Skeletal muscle satellite cell (primary cell): ENCODE measurements around the gene NEU3.
"Not testable (repeated sequence)": the region's sequence is repeated elsewhere in the genome, so short reads cannot be mapped to it uniquely, and the experiment has no call there.

ENCODE experiments used
- H3K27me3 ChIP-seq: 2 replicates; pipeline ENCODE4 v1.7.0; 2013; ENCODE audit warnings: low read length; ENCODE audit not compliant: control insufficient read depth, insufficient read depth
- H3K36me3 ChIP-seq: 2 replicates; pipeline ENCODE4 v1.7.0; 2013; ENCODE audit warnings: mild to moderate bottlenecking, control low read depth, low read length; ENCODE audit not compliant: insufficient read depth
- H3K4me1 ChIP-seq: 2 replicates; pipeline ENCODE4 v1.7.0; 2013; ENCODE audit warnings: low read length; ENCODE audit not compliant: control insufficient read depth, insufficient read depth
- H3K4me2 ChIP-seq: 2 replicates; pipeline ENCODE4 v1.7.0; 2013; ENCODE audit warnings: mild to moderate bottlenecking, low read length
- H3K4me3 ChIP-seq: 2 replicates; pipeline ENCODE4 v1.7.0; 2013; ENCODE audit warnings: low read length
- H3K9ac ChIP-seq: 2 replicates; pipeline ENCODE4 v1.7.0; 2013; ENCODE audit warnings: mild to moderate bottlenecking, low read depth, low read length, moderate library complexity
- H3K9me3 ChIP-seq: replicated peaks from 2 replicates; pipeline ENCODE4 v1.7.0; 2013; ENCODE audit warnings: mild to moderate bottlenecking, control low read depth, low read length

NEU3 gene

DNA sequence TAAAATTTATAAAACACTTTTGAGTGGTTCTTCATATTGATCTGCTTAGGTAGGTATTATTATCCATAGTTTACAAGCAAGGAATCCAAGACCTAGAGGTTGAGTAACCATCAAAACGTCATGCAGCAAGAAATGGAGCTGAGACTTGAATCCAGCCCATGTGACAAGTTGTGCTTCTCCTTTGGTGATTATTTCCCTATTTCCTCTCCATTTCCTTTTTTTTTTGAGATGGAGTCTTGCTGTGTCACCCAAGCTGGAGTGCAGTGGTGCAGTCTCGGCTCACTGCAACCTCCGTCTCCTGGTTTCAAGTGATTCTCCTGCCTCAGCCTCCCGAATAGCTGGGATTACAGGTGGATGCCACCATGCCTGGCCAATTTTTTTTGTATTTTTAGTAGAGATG, 1.4 kb downstream of the NEU3 start:
- not testable (repeated sequence) for H3K4me1 ChIP-seq, H3K27me3 ChIP-seq, H3K4me3 ChIP-seq, H3K4me2 ChIP-seq, H3K36me3 ChIP-seq, H3K9ac ChIP-seq, H3K9me3 ChIP-seq

DNA sequence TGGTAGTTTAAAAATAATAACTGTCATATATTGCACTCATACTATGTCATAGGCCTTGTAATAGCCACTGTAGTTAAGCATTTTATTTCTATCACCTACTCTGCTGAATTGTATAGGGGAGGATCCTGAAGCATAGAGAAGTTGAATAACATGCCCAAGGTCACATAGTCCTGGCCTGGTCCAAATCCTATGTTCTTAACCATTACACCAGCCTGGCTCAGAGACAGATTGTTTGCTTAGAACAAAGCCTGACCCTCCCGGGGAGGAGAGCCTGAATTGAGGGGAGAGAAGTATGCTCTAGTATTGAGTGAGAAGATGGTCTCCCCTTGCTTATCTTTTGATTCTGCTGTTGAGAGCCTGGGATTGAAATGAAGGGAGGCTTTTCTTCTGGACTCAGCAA, 2.2 kb downstream of the NEU3 start:
- no peaks in the 10 kb centered on the region for H3K27me3 ChIP-seq
- no peaks in the 10 kb centered on the region for H3K4me1 ChIP-seq
- H3K36me3 ChIP-seq: no peaks in the 10 kb centered on the region
- no peak overlapping the region for H3K9ac ChIP-seq
- H3K4me3 ChIP-seq: no peak overlapping the region
- H3K9me3 ChIP-seq: no peaks in the 10 kb centered on the region
- no peak overlapping the region for H3K4me2 ChIP-seq

DNA sequence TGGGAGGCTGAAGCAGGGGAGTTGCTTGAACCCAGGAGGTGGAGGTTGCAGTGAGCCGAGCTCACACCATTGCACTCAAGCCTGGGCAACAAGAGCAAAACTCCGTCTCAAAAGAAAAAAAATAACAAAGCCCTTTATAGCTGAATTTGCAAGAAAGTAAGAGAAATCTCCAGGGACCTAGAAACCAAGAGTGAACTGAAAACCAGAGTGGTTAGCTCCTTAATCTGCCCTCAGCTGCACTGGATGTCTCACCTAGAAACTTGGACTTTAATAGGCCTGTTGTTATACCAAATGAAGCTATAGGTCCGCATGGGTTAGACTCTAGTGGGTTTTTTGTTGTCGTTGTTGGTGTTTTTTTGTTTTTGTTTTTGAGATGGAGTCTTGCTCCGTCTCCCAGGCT, 4.1 kb downstream of the NEU3 start:
- no peaks in the 10 kb centered on the region for H3K9me3 ChIP-seq
- no peak overlapping the region for H3K9ac ChIP-seq
- peaks cover 3% of the 10 kb centered on the region for H3K36me3 ChIP-seq
- H3K4me2 ChIP-seq: no peak overlapping the region
- no peaks in the 10 kb centered on the region for H3K27me3 ChIP-seq
- no peak overlapping the region for H3K4me3 ChIP-seq
- H3K4me1 ChIP-seq: no peaks in the 10 kb centered on the region

DNA sequence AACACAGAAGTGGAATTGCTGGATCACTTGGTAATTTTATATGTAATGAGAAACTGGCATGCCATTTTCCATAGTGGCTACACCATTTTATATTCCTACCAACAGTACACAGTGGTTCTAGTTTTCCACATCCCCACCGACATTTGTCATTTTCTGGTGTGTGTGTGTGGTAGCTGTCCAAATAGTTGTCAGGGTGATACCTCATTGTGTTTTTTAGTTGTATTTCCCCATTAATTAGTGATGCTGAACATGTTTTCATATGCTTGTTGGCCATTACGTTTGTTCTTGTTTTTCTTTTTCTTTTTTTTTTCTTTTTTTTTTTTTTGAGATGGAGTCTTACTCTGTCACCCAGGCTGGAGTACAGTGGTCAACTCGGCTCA, 12.2 kb downstream of the NEU3 start:
- H3K9ac ChIP-seq: no peak overlapping the region
- no peak overlapping the region for H3K4me3 ChIP-seq
- H3K27me3 ChIP-seq: no peaks in the 10 kb centered on the region
- H3K9me3 ChIP-seq: no peaks in the 10 kb centered on the region
- peaks cover 10% of the 10 kb centered on the region for H3K36me3 ChIP-seq
- no peaks in the 10 kb centered on the region for H3K4me1 ChIP-seq
- no peak overlapping the region for H3K4me2 ChIP-seq

DNA sequence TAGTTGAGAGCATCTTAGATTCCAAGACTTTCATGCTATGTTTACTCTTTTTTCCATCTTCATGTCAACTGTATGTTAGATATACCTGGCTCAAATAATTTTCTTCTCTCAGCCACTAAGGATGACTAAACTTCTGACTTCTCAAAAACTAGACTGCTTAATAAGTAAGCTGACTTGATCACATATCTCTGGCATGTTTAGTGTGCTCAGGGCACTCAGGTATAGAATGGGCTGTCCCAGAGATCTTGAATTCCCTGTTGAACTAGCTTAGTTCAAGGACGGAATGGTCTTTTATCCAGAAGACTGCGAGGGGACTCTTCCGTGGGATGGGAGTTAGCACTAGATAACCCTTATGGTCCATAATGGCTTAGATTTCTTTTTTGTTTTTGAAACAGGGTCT, 13.0 kb downstream of the NEU3 start:
- Histone ChIP-seq H3K4me1 (no peaks in the 10 kb centered on the region), H3K36me3 (peaks cover 15% of the 10 kb centered on the region), H3K4me3 (no peak overlapping the region), H3K9me3 (no peaks in the 10 kb centered on the region), H3K4me2 (no peak overlapping the region), H3K9ac (no peak overlapping the region), H3K27me3 (no peaks in the 10 kb centered on the region)

DNA sequence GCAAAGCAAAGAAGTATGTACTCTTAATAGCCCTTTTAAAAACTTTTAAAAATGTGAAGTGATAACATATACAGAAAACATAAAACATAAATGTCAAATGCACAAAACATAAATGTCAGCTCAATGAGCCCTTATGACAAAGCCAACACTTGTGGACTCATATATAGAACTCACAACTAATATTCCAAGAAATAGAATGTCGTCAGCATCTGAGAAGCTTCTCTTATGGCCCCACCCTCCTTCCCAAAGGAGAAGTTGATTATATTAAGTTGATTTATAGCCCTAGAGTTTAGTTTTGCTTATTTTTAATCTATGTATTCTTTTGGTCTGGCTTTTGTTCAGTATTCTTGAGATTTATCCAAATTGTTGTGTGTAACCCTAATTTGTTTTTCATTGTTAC, 13.8 kb downstream of the NEU3 start:
- no peak overlapping the region for H3K4me2 ChIP-seq
- H3K4me1 ChIP-seq: no peaks in the 10 kb centered on the region
- no peaks in the 10 kb centered on the region for H3K9me3 ChIP-seq
- H3K9ac ChIP-seq: no peak overlapping the region
- H3K27me3 ChIP-seq: no peaks in the 10 kb centered on the region
- H3K36me3 ChIP-seq: peaks cover 12% of the 10 kb centered on the region
- no peak overlapping the region for H3K4me3 ChIP-seq

DNA sequence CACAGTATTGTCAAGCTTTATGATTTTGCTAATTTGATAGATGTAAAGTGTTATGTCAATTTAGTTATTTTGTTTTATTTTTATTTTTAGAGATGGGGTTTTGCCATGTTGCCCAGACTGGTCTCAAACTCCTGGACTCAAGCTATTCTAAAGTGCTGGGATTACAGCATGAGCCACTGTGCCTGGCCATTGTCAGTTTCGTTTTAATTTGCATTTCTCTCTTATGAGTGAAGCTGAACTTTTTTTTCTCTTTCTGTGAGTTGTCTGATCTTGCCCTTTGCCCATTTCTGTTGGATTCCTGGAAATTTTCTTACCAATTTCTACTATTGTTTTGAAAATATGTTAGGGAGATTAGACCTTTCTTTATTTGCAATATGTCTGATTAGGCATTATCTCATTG, 15.5 kb downstream of the NEU3 start:
- peaks cover 12% of the 10 kb centered on the region for H3K36me3 ChIP-seq
- H3K9ac ChIP-seq: no peak overlapping the region
- no peaks in the 10 kb centered on the region for H3K27me3 ChIP-seq
- no peaks in the 10 kb centered on the region for H3K4me1 ChIP-seq
- H3K9me3 ChIP-seq: no peaks in the 10 kb centered on the region
- no peak overlapping the region for H3K4me3 ChIP-seq
- no peak overlapping the region for H3K4me2 ChIP-seq

DNA sequence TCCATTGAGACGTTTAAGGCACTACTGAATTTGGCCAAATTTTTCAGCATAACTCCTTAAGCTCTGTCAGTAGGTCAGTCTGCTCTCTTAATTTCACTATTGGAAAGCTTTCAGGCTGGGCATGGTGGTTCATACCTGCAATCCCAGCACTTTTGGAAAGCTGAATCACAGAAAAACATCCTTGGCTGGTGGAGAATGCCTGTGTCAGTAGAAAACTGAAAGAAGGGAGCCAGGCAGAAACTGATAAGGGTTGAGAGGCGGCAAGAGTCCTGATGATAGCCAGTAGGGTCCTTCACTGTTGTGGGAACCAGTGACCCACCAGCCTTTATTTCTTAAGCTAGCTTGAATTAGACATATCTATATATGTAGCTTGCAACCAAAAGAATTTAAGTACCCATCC, 22.6 kb downstream of the NEU3 start:
- Histone ChIP-seq H3K4me2 (no peak overlapping the region), H3K4me1 (no peaks in the 10 kb centered on the region), H3K36me3 (peaks cover 2% of the 10 kb centered on the region), H3K27me3 (no peaks in the 10 kb centered on the region), H3K9ac (no peak overlapping the region), H3K4me3 (no peak overlapping the region), H3K9me3 (no peaks in the 10 kb centered on the region)

DNA sequence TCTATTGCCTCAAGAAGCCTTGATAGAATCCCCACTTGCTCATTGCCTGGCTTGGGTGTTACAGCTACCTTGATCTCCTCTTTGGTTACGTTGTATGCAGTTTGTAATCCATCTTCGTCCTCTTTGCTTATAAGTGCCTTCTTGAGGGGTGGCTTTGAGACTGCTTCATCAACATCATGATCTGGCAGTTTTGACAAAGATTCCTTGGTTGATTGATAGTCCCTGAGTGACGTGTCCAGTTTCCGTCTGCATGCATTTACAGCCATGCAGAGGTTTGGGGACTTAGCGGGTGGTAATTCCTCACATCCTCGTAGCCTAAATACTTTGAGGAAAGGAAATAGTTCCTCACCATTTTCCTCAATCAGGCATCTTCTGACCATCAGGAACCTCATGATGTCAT, 23.1 kb downstream of the NEU3 start:
- H3K9ac ChIP-seq: no peak overlapping the region
- no peak overlapping the region for H3K4me2 ChIP-seq
- H3K27me3 ChIP-seq: no peaks in the 10 kb centered on the region
- no peak overlapping the region for H3K4me3 ChIP-seq
- no peaks in the 10 kb centered on the region for H3K4me1 ChIP-seq
- H3K36me3 ChIP-seq: no peaks in the 10 kb centered on the region
- no peaks in the 10 kb centered on the region for H3K9me3 ChIP-seq

DNA sequence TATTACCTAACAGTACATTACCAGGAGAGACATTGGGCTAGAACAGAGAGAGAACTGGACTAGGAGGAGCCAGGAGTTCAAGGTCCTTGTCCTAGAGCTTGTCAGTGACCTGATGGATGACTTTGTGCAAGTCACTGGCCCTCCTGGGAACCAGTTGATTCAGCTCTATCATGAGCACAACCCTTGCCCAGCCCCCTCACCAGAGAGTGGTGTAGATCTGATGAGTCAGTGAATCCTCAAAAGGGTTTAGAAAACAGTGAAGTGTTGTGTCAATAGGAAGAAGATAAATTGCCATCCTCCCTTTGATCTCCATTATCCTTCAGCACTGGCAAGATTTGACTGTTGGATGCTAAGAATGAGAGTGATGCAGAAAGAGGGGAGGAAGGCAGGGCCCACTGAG, 24.3 kb downstream of the NEU3 start:
- H3K9ac ChIP-seq: no peak overlapping the region
- no peaks in the 10 kb centered on the region for H3K4me1 ChIP-seq
- no peaks in the 10 kb centered on the region for H3K36me3 ChIP-seq
- H3K27me3 ChIP-seq: no peaks in the 10 kb centered on the region
- H3K9me3 ChIP-seq: no peaks in the 10 kb centered on the region
- no peak overlapping the region for H3K4me3 ChIP-seq
- no peak overlapping the region for H3K4me2 ChIP-seq

DNA sequence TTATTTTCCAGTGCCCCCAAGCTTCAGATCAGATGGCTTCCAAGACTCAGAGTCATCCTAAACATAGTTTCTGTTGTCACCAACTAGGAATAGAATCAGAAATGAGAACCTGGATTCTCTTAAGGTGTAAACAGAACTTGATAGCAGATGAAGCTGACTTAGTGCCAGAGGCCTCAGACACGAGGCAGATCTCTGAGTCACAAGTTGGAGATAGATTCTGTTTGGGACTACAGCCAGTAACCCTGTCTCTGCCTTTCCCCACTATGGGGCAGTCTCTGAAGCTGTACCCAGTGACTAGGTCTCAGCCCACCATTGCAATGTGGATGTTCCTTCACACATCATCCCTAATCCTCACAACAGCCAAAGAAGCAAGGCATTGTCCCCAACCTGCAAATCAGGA, 25.4 kb downstream of the NEU3 start:
- H3K36me3 ChIP-seq: no peaks in the 10 kb centered on the region
- no peak overlapping the region for H3K4me2 ChIP-seq
- no peaks in the 10 kb centered on the region for H3K4me1 ChIP-seq
- no peaks in the 10 kb centered on the region for H3K27me3 ChIP-seq
- no peak overlapping the region for H3K4me3 ChIP-seq
- no peaks in the 10 kb centered on the region for H3K9me3 ChIP-seq
- H3K9ac ChIP-seq: no peak overlapping the region

DNA sequence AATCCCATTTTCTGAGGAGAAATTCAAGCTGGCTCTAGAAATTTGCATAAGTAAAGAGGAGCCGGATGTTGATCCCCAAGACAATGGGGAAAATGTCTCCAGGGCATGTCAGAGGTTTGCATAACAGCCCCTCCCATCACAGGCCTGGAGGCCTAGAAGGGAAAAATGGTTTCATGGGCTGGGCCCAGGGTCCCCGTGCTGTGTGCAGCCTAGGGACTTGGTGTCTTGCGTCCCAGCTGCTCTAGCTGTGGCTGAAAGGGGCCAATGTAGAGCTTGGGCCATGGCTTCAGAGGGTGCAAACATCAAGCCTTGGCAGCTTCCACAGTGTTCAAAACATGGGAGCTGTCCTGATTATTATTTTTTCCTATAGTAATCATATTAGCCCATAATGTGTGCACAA, 30.5 kb downstream of the NEU3 start:
- H3K9me3 ChIP-seq, H3K9ac ChIP-seq, H3K4me1 ChIP-seq, H3K36me3 ChIP-seq, H3K4me2 ChIP-seq, H3K27me3 ChIP-seq, H3K4me3 ChIP-seq: not testable (repeated sequence)

DNA sequence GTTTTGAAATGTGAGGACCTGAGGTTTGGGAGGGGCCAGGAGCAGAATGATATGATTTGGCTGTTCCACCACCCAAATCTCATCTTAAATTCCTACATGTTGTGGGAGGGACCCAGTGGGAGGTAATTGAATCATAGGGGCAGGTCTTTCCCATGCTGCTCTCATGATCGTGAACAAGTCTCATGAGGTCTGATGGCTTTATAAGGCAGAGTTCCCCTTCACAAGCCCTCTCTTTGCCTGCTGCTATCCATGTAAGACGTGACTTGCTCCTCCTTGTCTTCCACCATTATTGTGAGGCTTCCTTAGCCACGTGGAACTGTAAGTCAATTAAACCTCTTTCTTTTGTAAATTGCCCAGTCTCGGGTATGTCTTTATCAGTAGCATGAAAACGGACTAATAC, 31.6 kb downstream of the NEU3 start:
- H3K9me3 ChIP-seq, H3K36me3 ChIP-seq, H3K27me3 ChIP-seq, H3K9ac ChIP-seq, H3K4me2 ChIP-seq, H3K4me1 ChIP-seq, H3K4me3 ChIP-seq: not testable (repeated sequence)
